Daoy (cell line): ENCODE measurements around the gene RAPGEF1. TPM values are rescaled to one million over a fixed set of nuclear protein-coding genes. Genes with fewer than 3 reads are reported as not detected.
"Not testable (repeated sequence)": the region's sequence is repeated elsewhere in the genome, so short reads cannot be mapped to it uniquely, and the experiment has no call there.

ENCODE experiments used
- DNase-seq: peaks from one replicate; pipeline ENCODE4 v3.0.0-alpha.2; 2015; ENCODE audit warnings: low read depth
- total RNA-seq: library from RNA; depleted of rRNA; stranded (reverse); fragments of >200 nt; shearing (Covaris generic); gene quantifications from 2 replicates; pipeline ENCODE4 v1.2.3, GENCODE V29; 2014; rRNA removed

The RAPGEF1 gene, protein sequence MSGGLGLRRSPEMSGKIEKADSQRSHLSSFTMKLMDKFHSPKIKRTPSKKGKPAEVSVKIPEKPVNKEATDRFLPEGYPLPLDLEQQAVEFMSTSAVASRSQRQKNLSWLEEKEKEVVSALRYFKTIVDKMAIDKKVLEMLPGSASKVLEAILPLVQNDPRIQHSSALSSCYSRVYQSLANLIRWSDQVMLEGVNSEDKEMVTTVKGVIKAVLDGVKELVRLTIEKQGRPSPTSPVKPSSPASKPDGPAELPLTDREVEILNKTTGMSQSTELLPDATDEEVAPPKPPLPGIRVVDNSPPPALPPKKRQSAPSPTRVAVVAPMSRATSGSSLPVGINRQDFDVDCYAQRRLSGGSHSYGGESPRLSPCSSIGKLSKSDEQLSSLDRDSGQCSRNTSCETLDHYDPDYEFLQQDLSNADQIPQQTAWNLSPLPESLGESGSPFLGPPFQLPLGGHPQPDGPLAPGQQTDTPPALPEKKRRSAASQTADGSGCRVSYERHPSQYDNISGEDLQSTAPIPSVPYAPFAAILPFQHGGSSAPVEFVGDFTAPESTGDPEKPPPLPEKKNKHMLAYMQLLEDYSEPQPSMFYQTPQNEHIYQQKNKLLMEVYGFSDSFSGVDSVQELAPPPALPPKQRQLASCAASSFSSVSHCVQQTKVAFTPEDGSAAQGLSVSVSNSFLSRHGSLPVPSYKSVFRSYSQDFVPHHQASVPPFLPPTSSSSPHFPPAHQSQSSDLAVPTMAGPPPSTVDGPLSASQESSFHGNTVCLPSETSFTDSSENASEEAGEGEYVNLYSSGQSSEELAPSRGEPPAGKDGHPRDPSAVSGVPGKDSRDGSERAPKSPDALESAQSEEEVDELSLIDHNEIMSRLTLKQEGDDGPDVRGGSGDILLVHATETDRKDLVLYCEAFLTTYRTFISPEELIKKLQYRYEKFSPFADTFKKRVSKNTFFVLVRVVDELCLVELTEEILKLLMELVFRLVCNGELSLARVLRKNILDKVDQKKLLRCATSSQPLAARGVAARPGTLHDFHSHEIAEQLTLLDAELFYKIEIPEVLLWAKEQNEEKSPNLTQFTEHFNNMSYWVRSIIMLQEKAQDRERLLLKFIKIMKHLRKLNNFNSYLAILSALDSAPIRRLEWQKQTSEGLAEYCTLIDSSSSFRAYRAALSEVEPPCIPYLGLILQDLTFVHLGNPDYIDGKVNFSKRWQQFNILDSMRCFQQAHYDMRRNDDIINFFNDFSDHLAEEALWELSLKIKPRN (N-terminal part only)
- total RNA-seq, result 12.3 and 34.2 TPM in 2 replicates

DNA sequence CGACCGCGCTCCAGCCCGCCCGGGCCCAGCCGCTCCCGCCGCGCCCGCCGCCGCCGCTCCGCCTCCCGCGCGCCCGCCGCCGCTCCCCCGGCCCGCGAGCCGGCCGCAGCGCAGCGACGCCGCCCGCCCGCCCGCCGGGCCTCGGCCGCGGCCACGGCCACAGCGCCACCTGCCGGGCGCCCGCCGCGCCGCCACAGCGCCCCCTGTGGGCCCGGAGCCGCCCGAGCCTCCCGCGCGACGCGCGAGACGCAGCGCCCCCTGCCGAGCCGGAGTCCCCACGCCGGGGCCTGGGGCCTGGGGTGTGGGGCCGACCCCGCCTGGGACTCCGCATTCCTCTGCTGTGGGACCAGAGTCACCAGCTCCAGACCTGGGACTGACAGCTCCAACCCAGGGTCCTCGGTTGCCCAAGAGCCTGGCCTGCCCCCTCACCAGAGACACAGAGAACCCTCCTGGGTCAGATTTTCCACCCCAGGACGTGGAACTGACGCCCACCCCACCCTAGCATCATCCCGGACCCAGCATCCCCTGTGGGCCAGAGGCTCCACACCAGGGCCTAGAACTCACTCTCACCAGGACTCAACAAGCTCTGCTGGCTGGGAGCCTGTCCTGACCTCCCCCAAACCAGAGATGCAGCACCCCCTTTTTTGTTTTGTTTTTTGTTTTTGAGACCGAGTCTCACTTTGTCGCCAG, at the start of gene RAPGEF1:
RAPGEF1 (minus strand) TSS at position 118 of the 690 bp plus-strand sequence. CDS start 246 bp downstream, outside the sequence.
- DNase-seq, result peak; percentile 71

DNA sequence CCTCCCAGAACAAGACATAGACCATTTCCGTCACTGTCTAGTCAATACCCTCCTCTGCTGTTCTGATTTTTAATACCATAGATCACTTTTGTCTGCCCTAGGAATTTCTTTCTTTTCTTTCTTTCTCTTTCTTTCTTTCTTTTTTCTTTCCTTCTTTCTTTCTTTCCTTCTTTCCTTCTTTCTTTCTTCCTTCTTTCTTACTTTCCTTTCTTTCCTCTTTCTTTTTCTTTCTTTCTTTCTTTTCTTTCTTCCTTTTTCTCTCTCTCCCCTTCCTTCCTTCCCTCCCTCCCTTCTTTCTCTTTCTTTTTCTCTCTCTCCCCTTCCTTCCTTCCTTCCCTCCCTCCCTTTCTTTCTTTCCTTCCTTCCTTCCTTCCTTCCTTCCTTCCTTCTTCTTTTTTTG, 49.0 kb upstream of the RAPGEF1 start:
- no peak for DNase-seq

DNA sequence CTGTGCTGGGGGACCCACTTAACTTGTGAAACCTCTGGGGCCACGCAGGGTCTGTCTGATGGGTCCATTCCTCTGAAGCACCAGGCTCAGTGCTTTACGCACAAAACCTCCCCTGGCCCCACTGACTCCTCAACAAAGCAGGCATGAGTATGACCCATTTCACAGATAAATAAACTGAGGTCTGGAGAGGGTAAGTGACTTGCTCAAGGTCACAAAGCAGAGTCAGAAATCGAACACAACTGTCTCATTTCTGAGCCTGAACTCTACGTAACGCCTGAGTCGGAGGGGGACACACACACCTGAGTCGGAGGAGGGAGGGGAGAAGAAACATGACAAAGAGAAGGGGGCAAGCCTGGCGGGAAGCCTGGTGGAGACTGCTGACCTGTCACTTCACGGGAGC, 48.0 kb upstream of the RAPGEF1 start:
- no peak for DNase-seq

DNA sequence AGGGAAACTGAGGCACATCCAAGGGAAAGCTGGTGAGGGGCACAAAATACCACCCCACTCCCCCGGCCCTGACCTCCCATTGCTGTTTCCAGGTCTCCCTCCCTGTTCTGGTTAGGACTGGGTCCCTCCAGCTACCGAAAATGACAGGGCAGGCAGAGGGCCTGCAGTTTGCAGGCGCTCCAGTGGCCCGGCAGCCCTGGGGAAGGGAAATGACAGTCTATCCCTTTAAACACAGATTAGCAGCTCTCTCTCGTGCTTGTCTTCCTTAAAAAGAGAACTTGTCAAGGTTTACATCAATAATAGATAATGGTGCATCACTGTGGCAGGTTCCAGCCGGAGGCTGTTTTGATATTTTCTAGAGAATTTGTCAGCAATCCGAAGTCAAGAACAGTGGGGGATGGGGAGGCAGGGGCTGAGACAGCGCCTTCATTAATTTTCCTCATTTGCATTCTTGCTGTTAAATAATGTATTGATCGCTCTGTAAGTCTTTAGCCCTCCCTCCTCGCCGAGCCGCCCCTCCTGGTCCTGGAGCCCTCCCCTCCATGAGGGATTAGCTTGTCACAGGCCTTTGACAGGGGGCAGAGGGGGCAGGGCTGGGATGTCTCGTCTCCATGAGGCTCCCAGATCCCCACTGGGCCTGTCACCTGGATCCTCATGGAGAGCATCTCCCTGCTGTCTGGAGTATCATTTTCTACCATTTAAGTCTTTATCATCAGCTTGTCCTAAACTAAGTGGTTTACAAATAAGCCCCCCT, 45.0 kb upstream of the RAPGEF1 start:
- no peak for DNase-seq

DNA sequence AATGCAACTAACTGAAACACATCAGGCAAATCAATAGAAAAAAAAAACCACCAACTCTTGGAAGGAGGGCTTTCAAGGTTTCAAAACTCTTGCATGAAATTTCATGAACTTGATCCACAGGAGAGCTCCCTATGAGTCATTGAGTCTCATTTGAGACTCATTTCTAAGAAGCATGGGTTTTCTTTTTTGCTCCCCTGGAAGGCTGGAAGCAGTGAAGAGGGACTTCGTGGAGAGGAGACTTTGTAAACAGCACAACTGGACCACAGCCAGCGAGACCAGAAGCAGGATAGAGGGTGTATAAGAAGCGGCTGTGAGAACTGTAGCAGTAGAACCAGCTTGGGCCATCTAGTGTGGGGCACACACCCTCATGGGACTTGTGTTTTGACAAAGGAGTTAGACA, 41.2 kb upstream of the RAPGEF1 start:
- peak; percentile 18 for DNase-seq

DNA sequence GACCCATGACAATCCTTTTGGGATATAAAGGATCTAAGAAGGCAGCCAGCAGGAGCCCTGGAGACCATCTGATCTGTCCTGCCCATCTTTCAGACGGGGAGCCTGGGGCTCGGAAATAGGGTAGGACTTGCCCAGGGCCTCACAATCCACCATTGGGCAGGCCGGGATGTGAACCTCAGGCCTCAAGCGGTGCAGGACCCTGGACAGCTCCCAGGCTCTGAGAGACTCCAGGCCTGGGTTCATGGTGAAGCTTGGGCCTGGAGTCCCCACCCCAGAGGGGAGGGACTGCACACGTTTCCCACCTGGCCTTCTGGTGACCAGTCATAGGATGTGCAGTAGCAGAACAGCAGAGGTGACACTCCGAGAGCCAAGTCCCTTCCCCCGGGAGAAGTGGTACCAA, 36.6 kb upstream of the RAPGEF1 start:
- DNase-seq, result peak; percentile 42

DNA sequence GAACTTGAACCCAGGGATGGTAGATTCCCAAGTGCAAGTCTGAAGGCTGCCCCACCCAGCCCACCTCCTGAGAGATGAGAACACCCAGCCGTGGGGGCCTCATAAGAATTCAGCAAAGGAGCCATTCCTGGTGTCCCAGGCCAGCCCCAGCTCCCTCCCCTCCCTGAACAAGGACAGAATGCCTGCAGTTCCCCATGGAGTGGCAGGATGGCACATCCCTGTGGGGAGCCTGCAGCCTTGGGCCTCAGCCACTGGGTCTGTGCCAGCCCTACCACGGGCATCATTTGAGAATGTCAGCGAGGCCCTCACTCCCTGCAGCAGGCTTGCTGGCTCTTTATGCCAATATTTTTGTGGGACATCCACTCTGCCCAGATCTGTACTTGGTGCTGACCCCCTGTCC, 36.2 kb upstream of the RAPGEF1 start:
- DNase-seq, result no peak

DNA sequence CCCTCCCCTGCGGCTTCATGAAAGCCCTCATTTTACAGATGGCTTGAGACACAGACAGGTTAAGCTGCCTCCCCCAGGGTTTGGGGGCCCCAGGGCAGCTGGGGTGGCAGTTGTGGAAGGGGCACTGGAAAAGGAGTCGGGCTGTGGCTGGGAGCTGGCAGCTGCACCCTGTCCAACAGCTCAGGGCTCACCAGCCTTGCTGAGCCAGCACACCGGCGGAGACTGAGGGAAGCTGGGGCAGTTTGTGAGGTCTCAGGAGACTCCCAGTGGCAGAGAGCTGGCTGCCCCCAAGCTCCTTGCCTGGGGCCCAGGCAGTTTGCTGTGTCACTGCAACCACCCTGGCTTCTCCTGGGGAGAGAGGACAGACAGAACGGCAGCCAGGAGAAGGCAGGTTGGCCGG, 34.8 kb upstream of the RAPGEF1 start:
- no peak for DNase-seq

DNA sequence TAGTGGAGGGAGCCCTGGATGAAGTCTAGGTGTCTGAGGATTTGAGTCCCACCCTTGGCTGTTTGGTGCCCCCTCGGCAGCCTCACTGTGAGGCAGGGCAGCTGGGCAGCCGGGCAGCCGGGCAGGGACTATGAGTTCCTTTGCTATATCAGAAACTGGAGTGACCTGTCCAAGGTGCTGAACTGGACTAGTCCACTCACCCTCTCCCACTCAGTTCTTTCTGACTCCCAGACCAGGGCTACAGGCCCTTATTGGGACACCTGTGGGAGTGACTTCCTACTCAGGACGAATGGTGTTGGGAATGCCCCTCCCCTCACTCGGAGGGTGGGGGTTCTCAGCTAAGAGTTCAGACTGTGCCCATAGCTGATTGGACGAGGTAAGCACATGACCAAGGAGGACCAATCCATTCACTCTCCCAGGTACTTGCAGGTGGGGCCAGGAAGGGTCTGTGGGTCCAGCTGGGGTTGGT, 34.1 kb upstream of the RAPGEF1 start:
- peak; percentile 68 for DNase-seq

DNA sequence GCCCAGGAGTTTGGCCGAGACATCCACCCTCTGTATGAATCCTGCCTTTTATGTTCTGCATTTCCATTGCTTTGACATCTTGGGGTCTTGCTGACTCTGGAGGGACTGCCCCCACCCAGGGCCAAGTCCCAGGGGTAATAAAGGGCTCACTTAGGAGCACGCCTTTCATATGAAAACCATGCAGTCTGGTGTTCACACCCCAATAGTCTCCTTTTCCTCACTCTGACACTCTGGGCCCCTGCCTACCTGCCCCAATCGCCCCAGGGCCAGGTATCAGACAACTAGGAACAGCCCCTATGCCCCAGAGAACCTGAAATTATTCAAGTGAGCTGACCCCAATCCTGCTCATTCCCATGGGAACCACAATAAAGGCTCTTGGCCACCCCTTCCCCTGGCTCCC, 33.1 kb upstream of the RAPGEF1 start:
- DNase-seq, result no peak

DNA sequence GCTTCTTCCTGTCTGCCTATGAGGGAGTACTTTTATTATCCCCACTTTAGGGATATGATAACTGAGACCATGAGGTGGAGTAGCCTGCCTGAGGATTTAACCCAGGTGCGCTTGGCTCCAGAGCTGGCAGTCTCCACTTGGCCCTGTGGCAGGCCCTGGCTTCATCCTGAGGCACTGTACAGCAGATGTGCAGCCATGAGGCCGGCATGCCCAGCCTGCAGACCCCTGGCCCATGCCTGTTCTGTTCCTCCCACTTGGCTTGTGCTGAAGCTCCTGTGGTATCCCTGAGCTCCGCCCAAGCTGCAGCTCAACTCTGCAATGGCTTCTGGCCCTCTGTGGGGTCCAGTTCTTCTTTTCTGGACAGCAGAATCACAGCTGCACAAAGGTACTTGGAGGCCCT, 31.8 kb upstream of the RAPGEF1 start:
- DNase-seq, result no peak

DNA sequence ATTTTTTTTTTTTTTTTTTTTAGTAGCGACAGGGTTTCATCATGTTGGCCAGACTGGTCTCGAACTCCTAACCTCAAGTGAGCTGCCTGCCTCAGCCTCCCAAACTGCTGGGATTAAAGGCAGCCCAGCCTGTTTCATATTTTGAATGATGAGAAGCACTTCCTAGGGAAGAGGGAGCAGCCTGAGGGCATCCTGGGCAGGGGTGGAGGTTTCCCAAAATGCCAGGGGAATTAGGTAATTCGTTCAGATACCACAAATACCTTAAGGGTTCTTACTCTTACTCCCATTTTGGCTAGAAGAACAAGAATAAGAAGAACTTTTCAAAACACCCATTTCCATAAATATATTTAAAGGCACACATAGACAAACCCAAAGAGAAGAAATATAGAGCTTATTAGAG, 29.5 kb upstream of the RAPGEF1 start:
- peak; percentile 65 for DNase-seq

DNA sequence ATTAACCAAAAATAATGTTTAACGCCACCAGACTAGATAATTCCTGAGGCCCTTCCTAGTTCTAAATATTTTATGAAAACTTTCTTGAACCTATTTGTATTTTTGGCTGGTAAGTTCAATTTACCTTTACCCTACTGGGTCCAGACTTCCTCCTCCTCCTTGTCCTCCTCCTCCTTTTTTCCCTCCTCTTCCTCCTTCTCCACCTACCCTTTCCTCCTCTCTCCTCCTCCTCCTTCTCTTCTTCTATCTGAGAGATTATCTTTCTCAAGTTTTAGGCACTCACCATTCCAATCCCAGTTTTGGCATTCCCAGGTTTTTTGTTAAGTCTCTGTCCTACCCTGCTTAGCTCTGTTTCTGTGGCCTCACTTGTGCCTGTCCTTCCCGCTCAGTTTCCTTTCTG, 24.7 kb upstream of the RAPGEF1 start:
- no peak for DNase-seq

DNA sequence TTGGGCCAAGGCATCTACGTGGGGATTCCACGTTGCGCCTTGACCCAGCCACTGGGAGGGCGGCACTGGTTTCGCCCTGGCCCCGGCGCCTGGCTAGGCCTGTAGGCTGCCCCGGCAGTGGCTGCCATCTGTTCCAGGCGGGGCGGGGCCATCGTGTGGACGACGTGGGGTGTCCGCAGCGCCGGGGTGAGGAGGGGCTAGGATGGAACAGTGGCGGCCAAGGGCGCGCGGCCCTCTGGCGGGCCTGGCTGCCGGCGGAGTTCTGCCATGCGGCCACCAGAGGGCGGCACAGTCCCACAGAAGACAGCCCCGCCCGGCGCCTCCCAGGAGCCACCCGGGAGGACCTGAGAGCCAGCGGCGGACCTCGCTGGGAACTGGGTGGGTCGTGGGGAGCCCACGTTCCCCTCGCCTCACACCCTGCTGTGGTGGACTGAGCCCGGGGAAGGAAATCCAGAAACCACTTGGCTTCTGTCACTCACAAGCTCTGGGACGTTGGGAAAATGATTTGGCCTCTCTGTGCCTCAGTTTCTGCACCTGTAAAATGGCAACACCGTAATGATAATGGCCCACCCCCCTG, 22.6 kb upstream of the RAPGEF1 start:
- peak; percentile 79 for DNase-seq

DNA sequence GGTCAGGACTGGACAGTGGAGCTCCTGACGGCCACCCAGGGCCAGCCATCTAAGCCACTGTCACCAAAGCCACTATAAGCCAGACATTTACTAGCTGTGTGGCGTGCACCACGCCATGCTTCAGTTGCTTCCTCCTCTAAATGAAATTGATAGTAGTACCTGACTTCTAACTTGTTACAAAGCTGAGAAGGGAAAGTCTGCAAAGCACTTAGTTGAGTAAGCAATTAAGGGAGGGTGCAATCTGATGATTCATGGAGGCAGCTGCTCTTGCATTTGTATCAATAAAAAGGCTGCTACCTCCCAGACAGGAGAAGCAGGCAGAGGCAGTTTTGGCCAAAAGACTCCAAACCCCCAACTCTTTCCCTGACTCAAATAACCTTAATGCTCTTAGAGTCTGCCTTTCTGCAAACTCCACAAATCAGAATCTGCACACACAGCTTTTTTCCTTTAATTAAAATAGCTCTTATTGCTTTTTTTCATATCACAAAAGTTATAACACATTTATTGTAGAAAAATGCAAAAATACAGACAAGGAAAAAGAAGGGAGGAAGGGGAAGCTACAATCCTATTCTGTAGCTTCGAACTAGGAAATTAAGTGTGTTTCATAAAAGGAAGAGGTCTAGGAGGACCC, 19.3 kb upstream of the RAPGEF1 start:
- peak; percentile 52 for DNase-seq

DNA sequence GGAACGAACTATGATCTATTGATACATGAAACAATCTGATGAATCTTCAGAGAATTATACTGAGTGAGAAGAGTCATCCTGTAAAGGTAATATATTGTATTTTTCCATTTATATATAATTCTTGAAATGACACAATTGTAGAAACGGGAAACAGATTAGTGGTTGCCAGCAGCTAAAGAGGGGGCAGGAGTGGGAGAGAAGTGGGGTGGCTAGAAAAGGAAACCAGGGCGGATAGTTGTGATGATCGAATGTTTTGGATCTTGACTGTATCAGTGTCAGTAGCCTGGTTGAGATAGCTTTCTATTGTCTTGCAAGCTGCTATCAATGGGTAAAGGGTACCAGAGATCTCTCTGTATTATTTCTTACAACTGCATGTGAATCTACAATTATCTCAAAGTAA, 17.7 kb upstream of the RAPGEF1 start:
- DNase-seq, result no peak

DNA sequence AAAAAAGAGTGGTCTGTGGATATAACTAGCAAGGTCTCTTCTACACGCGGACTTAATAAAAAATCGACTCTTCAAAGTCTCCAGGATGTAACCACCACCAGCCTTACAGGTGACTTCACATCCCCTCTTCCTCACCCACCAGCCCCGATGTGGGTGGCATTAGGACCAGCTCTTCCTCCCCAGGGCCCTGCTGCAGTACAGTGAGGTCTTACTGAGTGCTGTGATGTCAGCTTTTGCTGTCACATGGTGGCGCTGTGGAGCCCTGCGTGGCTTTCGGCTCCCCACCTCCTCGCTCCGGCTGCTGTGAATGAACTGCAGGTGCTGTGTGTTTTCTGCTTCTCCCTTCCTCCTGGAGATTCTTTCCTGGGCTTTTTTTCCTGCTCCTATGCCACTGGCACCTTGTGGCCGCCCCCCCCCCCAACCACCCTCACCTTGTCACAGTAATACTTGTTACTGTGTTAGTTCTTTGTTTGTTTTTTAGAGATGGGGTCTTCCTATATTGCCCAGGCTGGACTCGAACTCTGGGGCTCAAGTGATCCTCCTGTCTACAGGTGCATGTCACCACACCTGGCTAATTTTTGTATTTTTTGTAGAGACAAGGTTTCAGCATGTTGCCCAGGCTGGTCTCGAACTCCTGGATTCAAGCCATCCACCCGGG, 15.8 kb upstream of the RAPGEF1 start:
- peak; percentile 91 for DNase-seq

DNA sequence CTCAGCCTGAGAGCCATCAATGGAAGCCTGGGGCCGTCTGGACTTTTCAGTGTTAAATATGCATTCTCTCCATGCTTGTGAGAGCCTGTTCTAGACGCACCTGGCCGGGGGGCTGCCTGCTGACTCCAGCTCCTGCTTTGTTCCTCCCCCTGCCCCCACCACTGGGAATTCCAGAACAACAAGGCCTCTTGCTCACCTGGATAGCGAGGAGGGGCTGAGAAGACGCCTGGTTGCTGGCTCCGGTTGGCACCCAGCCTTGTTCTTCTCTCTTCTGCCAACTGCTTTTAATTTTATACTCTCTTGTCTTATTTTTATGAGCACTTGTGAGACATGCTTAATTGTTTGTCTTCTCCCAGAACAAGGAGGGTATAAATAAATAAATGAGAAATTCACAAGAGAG, 15.0 kb upstream of the RAPGEF1 start:
- DNase-seq, result no peak

DNA sequence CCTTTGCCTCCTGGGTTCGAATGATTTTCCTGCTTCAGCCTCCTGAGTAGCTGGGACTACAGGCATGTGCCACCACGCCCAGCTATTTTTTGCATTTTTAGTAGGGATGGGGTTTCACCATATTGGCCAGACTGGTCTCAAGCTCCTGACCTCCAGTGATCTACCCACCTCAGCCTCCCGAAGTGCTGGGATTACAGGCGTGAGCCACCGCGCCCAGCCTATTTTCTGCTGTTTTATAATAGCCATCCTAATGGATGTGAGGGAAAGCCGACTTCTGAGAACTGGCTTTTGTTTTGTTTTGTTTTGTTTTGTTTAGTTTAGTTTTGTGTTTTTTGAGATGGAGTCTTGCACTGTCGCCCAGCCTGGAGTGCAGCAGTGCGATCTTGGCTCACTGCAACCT, 13.9 kb upstream of the RAPGEF1 start:
- DNase-seq, result not testable (repeated sequence)
